Natural killer cell (primary cell): ENCODE results near the gene THG1L. TPM values are rescaled to one million over a fixed set of nuclear protein-coding genes. Genes with fewer than 3 reads are reported as not detected.
"Not testable (repeated sequence)": the region's sequence is repeated elsewhere in the genome, so short reads cannot be mapped to it uniquely, and the experiment has no call there.

Source experiments
- ATAC-seq, 3 donors: fragments of 150-1000 bp in 2 of 3; fragments of 200-7000 bp in 1 of 3; cut with Tn5 transposase; 1 replicate in 1 of 3; 2 replicates in 2 of 3; pipeline ENCODE4 v1.10.0; 2021; ENCODE audit warnings: mild to moderate bottlenecking in 2 of 3, moderate library complexity in 2 of 3
- DNase-seq, 2 donors: peaks; one replicate each; pipeline versions ENCODE4 v3.0.0 to v3.0.0-alpha.2; 2013 to 2021; ENCODE audit warnings: mixed read lengths in 1 of 2
- H3K27ac ChIP-seq: one replicate; pipeline ENCODE4 v1.5.1; 2013; ENCODE audit warnings: mild to moderate bottlenecking, low read length
- H3K27me3 ChIP-seq: one replicate; pipeline ENCODE4 v1.6.1; 2013; ENCODE audit warnings: low read length; ENCODE audit not compliant: control insufficient read depth, insufficient read depth
- H3K36me3 ChIP-seq: one replicate; pipeline ENCODE4 v1.6.1; 2013; ENCODE audit warnings: low read length; ENCODE audit not compliant: control insufficient read depth, insufficient read depth
- H3K4me1 ChIP-seq: one replicate; pipeline ENCODE4 v1.6.1; 2013; ENCODE audit warnings: low read length; ENCODE audit not compliant: control insufficient read depth, insufficient read depth
- H3K4me3 ChIP-seq: one replicate; pipeline ENCODE4 v1.5.1; 2013; ENCODE audit warnings: low read length
- H3K9me3 ChIP-seq: one replicate; pipeline ENCODE4 v1.6.1; 2013; ENCODE audit warnings: low read length; ENCODE audit not compliant: control insufficient read depth, insufficient read depth
- H3K27ac Mint-ChIP-seq, 2 donors: one replicate each; pipeline ENCODE4 v1.8.0; 2022; ENCODE audit warnings: mild to moderate bottlenecking in 2 of 2, mixed read lengths in 2 of 2, moderate library complexity in 1 of 2
- H3K27me3 Mint-ChIP-seq, 2 donors: one replicate each; pipeline ENCODE4 v1.8.0; 2022; ENCODE audit warnings: low read depth in 2 of 2, mixed read lengths in 2 of 2
- H3K36me3 Mint-ChIP-seq: one replicate; pipeline ENCODE4 v1.8.0; 2022; ENCODE audit warnings: mixed read lengths
- H3K4me1 Mint-ChIP-seq, 2 donors: one replicate each; pipeline ENCODE4 v1.8.0; 2022; ENCODE audit warnings: mixed read lengths in 2 of 2
- H3K4me3 Mint-ChIP-seq: one replicate; pipeline ENCODE4 v1.8.0; 2022; ENCODE audit warnings: mild to moderate bottlenecking, moderate library complexity, mixed read lengths
- H3K9me3 Mint-ChIP-seq, 2 donors: one replicate each; pipeline ENCODE4 v1.8.0; 2022; ENCODE audit warnings: mixed read lengths in 2 of 2
- CTCF ChIP-seq: fragments of 200-600 bp; IDR thresholded peaks from one replicate; pipeline ENCODE4 v1.8.0; 2022; ENCODE audit warnings: antibody characterized with exemption
- WGBS: methylation state at CpG from one replicate; pipeline ENCODE4 v1.1.7; 2013; ENCODE audit warnings: missing lambda C conversion rate; ENCODE audit not compliant: insufficient coverage; 5-methylcytosine and 5-hydroxymethylcytosine counted together
- intact Hi-C: fragments of 100-400 bp; cut with micrococcal nuclease; formaldehyde crosslinking; loops from one replicate; pipeline ENCODE4 v1.14.2; 2022
- total RNA-seq, 4 donors: library from RNA; stranded (reverse); fragments of 120-200 nt in 1 of 4; gene quantifications; one replicate each; pipeline versions ENCODE4 v1.2.3 to v1.2.4, GENCODE V29; 2013 to 2022

THG1L gene
- total RNA-seq, 3 donors from 2014 or later (not counting 1 experiment from before 2014, with no cell fraction given), result 3.1 to 4.7 (median 3.5) TPM

DNA sequence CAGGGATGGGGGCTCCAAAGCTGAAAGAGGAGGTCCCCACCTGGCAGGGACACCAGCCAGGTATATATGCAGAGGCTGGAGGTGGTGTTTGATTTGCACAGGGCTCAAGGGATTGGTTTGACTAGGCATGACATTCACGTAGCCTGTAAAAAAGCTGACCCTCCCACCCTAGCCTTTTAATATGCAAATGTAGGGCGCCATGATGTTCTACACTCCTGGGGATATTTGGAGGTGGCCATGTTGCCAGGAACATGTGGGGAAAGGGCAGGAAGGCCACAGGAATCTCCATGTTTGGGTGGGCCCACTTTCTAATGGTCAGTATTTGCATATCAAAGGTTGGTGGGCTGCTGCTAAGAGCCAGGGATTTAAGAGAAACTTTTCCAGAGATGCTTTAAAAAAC lies 12.0 kb upstream of the THG1L start:
- H3K36me3 ChIP-seq, result no peaks in the 10 kb centered on the region
- no peaks in the 10 kb centered on the region for H3K27me3 ChIP-seq
- Mint-ChIP-seq H3K4me1 (no peaks in the 10 kb centered on the region), H3K27me3 (peaks cover 6 to 8% of the 10 kb centered on the region in 2 donors), H3K4me3 (no peak overlapping the region), H3K27ac (no peak overlapping the region), H3K9me3 (no peaks in the 10 kb centered on the region), H3K36me3 (no peaks in the 10 kb centered on the region)
- no peak for TF ChIP-seq CTCF
- H3K27ac ChIP-seq, result no peak overlapping the region
- H3K4me1 ChIP-seq, result no peaks in the 10 kb centered on the region
- no peak for DNase-seq
- intact Hi-C loops, result loop anchor here (10.0 kb wide), 1 partner anchor 284 kb away; no protein-coding TSS in a partner anchor
- ATAC-seq, result no peak
- no peak overlapping the region for H3K4me3 ChIP-seq
- 100% methylated on average over 2 of the region's 2 CpGs for WGBS
- no peaks in the 10 kb centered on the region for H3K9me3 ChIP-seq

DNA sequence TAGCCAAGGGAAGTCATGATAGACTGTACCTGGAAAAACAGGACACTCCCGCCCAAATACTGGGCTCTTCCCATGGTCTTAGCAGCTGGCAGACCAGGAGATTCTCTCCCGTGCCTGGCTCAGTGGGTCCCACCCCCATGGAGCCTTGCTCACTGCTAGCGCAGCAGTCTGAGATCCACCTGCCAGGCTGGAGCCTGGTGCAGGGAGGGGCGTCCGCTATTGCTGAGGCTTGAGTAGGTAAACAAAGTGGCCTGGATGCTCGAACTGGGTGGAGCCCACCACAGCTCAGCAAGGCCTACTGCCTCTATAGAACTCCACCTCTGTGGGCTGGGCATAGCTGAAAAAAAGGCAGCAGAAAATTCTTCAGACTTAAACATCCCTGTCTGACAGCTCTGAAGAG lies 10.1 kb upstream of the THG1L start:
- no peak for ATAC-seq
- no peaks in the 10 kb centered on the region for H3K4me1 ChIP-seq
- no peaks in the 10 kb centered on the region for H3K27me3 ChIP-seq
- 91% methylated on average over 6 of the region's 6 CpGs for WGBS
- no peaks in the 10 kb centered on the region for H3K36me3 Mint-ChIP-seq
- no peak for TF ChIP-seq CTCF
- no peaks in the 10 kb centered on the region for H3K4me1 Mint-ChIP-seq
- H3K4me3 Mint-ChIP-seq, result no peak overlapping the region
- intact Hi-C loops, result no loop called here
- no peaks in the 10 kb centered on the region for H3K36me3 ChIP-seq
- H3K9me3 ChIP-seq, result no peaks in the 10 kb centered on the region
- no peak overlapping the region for H3K4me3 ChIP-seq
- H3K27ac ChIP-seq, result no peak overlapping the region
- H3K9me3 Mint-ChIP-seq, result no peaks in the 10 kb centered on the region
- no peak overlapping the region for H3K27ac Mint-ChIP-seq
- no peak for DNase-seq
- peaks cover 6 to 8% of the 10 kb centered on the region in 2 donors for H3K27me3 Mint-ChIP-seq

DNA sequence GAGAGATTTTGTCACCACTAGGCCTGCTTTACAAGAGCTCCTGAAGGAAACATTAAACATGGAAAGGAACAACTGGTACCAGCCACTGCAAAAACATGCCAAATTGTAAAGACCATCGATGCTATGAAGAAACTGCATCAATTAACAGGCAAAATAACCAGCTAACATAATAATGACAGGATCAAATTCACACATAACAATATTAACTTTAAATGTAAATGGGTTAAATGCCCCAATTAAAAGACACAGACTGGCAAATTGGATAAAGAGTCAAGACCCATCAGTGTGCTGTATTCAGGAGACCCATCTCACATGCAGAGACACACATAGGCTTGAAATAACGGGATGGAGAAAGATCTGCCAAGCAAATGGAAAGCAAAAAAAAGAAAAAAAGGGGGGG lies 8.3 kb upstream of the THG1L start:
- H3K27ac Mint-ChIP-seq, result not testable (repeated sequence)

DNA sequence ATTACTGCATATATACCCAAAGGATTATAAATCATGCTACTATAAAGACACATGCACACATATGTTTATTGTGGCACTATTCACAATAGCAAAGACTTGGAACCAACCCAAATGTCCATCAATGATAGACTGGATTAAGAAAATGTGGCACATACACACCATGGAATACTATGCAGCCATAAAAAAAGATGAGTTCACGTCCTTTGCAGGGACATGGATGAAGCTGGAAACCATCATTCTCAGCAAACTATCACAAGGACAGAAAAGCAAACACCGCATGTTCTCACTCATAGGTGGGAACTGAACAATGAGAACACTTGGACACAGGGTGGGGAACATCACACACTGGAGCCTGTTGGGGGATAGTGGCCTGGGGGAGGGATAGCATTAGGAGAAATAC lies 4.6 kb upstream of the THG1L start:
- H3K9me3 ChIP-seq, H3K4me1 Mint-ChIP-seq, intact Hi-C loops, H3K4me3 Mint-ChIP-seq, H3K27me3 ChIP-seq, ATAC-seq, H3K27ac Mint-ChIP-seq, H3K27ac ChIP-seq, H3K4me1 ChIP-seq, H3K27me3 Mint-ChIP-seq, H3K36me3 ChIP-seq, H3K4me3 ChIP-seq, DNase-seq, H3K9me3 Mint-ChIP-seq, H3K36me3 Mint-ChIP-seq: not testable (repeated sequence)
- WGBS, result 100% methylated on average over 2 of the region's 2 CpGs

More for the DNA sequence above, 8.3 kb upstream of the THG1L start:
- H3K4me3 ChIP-seq, H3K9me3 ChIP-seq, H3K36me3 ChIP-seq, H3K27me3 Mint-ChIP-seq, H3K4me1 Mint-ChIP-seq, H3K9me3 Mint-ChIP-seq, ATAC-seq, H3K4me1 ChIP-seq, H3K36me3 Mint-ChIP-seq, DNase-seq, intact Hi-C loops, H3K27ac ChIP-seq, H3K4me3 Mint-ChIP-seq, H3K27me3 ChIP-seq: not testable (repeated sequence)
- 100% methylated on average over 1 of the region's 2 CpGs for WGBS

DNA sequence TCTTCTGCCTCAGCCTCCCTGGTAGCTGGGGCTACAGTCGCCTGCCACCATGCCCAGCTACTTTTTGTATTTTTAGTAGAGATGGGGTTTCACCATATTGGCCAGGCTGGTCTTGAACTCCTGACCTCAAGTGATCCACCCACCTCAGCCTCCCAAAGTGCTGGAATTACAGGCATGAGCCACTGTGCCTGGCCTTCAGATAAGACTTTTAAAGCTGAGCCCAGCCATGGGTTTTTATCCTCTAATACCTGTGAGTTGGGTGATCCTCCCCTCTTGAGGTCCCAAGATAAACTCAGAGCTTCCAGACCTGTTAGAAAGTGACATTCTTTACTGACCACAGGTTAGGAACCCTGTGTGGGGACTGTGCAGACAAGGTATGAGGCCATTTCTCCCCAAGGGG lies 3.4 kb upstream of the THG1L start:
- ATAC-seq, H3K27ac Mint-ChIP-seq, H3K9me3 ChIP-seq, H3K27me3 ChIP-seq, DNase-seq, H3K9me3 Mint-ChIP-seq, H3K27ac ChIP-seq, H3K4me3 Mint-ChIP-seq, intact Hi-C loops, H3K4me3 ChIP-seq, H3K4me1 ChIP-seq, H3K27me3 Mint-ChIP-seq, H3K36me3 Mint-ChIP-seq, H3K36me3 ChIP-seq: not testable (repeated sequence)
- peaks cover 13 to 14% of the 10 kb centered on the region in 2 donors for H3K4me1 Mint-ChIP-seq
- WGBS, result 71% methylated on average over 1 of the region's 1 CpG
